ENCODE measurements around the gene MLEC.

The MLEC gene

GRCh38 chr12:120744922-120745493 lies 58.1 kb downstream of the MLEC start:
- Histone ChIP-seq H3K36me3 (ENCODE audit: insufficient read depth, low read length) (no peaks in the 10 kb centered on the region), H3K79me2 (ENCODE audit: insufficient read depth, low read length) (no peaks in the 10 kb centered on the region), H3K27ac (ENCODE audit: low read length) (no peak overlapping the region), H3K27me3 (ENCODE audit: insufficient read depth, low read length, poor library complexity) (no peaks in the 10 kb centered on the region), H3K9ac (ENCODE audit: low read depth, low read length) (no peak overlapping the region), H4K20me1 (ENCODE audit: insufficient read depth, low read length) (no peaks in the 10 kb centered on the region), H3K9me3 (ENCODE audit: insufficient read depth, low read length, severe bottlenecking) (no peaks in the 10 kb centered on the region), H3K4me2 (ENCODE audit: insufficient read depth, low read length) (no peak overlapping the region), H3K4me1 (ENCODE audit: insufficient read depth, low read length) (no peaks in the 10 kb centered on the region), H3K4me3 (ENCODE audit: low read depth in 1 of 2, low read length in 2 of 2) (no peak overlapping the region), H2AFZ (ENCODE audit: low read depth, low read length) (no peak overlapping the region)
- DNase-seq (no peak), ATAC-seq (ENCODE audit: insufficient read depth, low read depth) (no peak)
- TF ChIP-seq CTCF (IDR thresholded peaks at IDR 0.05; ENCODE audit: borderline replicate concordance, extremely low read depth, low read length, poor library complexity, severe bottlenecking) (no peak), EZH2 (IDR thresholded peaks at IDR 0.05; ENCODE audit: borderline replicate concordance, low read depth, low read length, severe bottlenecking) (no peak)

GRCh38 chr12:120748242-120748641 lies 61.3 kb downstream of the MLEC start:
- Histone ChIP-seq H3K36me3 (ENCODE audit: insufficient read depth, low read length) (no peaks in the 10 kb centered on the region), H3K27ac (ENCODE audit: low read length) (no peak overlapping the region), H3K79me2 (ENCODE audit: insufficient read depth, low read length) (no peaks in the 10 kb centered on the region), H3K27me3 (ENCODE audit: insufficient read depth, low read length, poor library complexity) (no peaks in the 10 kb centered on the region), H2AFZ (ENCODE audit: low read depth, low read length) (no peak overlapping the region), H3K9me3 (ENCODE audit: insufficient read depth, low read length, severe bottlenecking) (no peaks in the 10 kb centered on the region), H3K9ac (ENCODE audit: low read depth, low read length) (no peak overlapping the region), H3K4me2 (ENCODE audit: insufficient read depth, low read length) (no peak overlapping the region), H4K20me1 (ENCODE audit: insufficient read depth, low read length) (no peaks in the 10 kb centered on the region), H3K4me3 (ENCODE audit: low read depth in 1 of 2, low read length in 2 of 2) (no peak overlapping the region), H3K4me1 (ENCODE audit: insufficient read depth, low read length) (no peaks in the 10 kb centered on the region)
- ATAC-seq (ENCODE audit: insufficient read depth, low read depth) = no peak
- DNase-seq = no peak
- TF ChIP-seq EZH2 (IDR thresholded peaks at IDR 0.05; ENCODE audit: borderline replicate concordance, low read depth, low read length, severe bottlenecking) (no peak), CTCF (IDR thresholded peaks at IDR 0.05; ENCODE audit: borderline replicate concordance, extremely low read depth, low read length, poor library complexity, severe bottlenecking) (no peak)

GRCh38 chr12:120749256-120749655 lies 62.3 kb downstream of the MLEC start:
- Histone ChIP-seq H3K4me1 (ENCODE audit: insufficient read depth, low read length) (no peaks in the 10 kb centered on the region), H4K20me1 (ENCODE audit: insufficient read depth, low read length) (no peaks in the 10 kb centered on the region), H3K79me2 (ENCODE audit: insufficient read depth, low read length) (no peaks in the 10 kb centered on the region), H3K4me2 (ENCODE audit: insufficient read depth, low read length) (no peak overlapping the region), H3K9ac (ENCODE audit: low read depth, low read length) (no peak overlapping the region), H3K27me3 (ENCODE audit: insufficient read depth, low read length, poor library complexity) (no peaks in the 10 kb centered on the region), H3K36me3 (ENCODE audit: insufficient read depth, low read length) (no peaks in the 10 kb centered on the region), H3K27ac (ENCODE audit: low read length) (no peak overlapping the region), H3K4me3 (ENCODE audit: low read depth in 1 of 2, low read length in 2 of 2) (no peak overlapping the region), H2AFZ (ENCODE audit: low read depth, low read length) (no peak overlapping the region), H3K9me3 (ENCODE audit: insufficient read depth, low read length, severe bottlenecking) (no peaks in the 10 kb centered on the region)
- TF ChIP-seq CTCF (IDR thresholded peaks at IDR 0.05; ENCODE audit: borderline replicate concordance, extremely low read depth, low read length, poor library complexity, severe bottlenecking) (no peak), EZH2 (IDR thresholded peaks at IDR 0.05; ENCODE audit: borderline replicate concordance, low read depth, low read length, severe bottlenecking) (no peak)
- ATAC-seq (ENCODE audit: insufficient read depth, low read depth) (no peak), DNase-seq (no peak)

- Histone ChIP-seq H3K27ac (ENCODE audit: low read length) (no peak overlapping the region), H3K9ac (ENCODE audit: low read depth, low read length) (no peak overlapping the region), H3K4me1 (ENCODE audit: insufficient read depth, low read length) (no peaks in the 10 kb centered on the region), H3K36me3 (ENCODE audit: insufficient read depth, low read length) (no peaks in the 10 kb centered on the region), H2AFZ (ENCODE audit: low read depth, low read length) (no peak overlapping the region), H3K27me3 (ENCODE audit: insufficient read depth, low read length, poor library complexity) (no peaks in the 10 kb centered on the region), H3K9me3 (ENCODE audit: insufficient read depth, low read length, severe bottlenecking) (peaks cover 4% of the 10 kb centered on the region), H3K4me2 (ENCODE audit: insufficient read depth, low read length) (no peak overlapping the region), H3K4me3 (ENCODE audit: low read depth in 1 of 2, low read length in 2 of 2) (no peak overlapping the region), H3K79me2 (ENCODE audit: insufficient read depth, low read length) (no peaks in the 10 kb centered on the region), H4K20me1 (ENCODE audit: insufficient read depth, low read length) (no peaks in the 10 kb centered on the region)
- peak; percentile 34 for TF ChIP-seq CTCF (IDR thresholded peaks at IDR 0.05; ENCODE audit: borderline replicate concordance, extremely low read depth, low read length, poor library complexity, severe bottlenecking)
- TF ChIP-seq EZH2 (IDR thresholded peaks at IDR 0.05; ENCODE audit: borderline replicate concordance, low read depth, low read length, severe bottlenecking) = no peak
- ATAC-seq (ENCODE audit: insufficient read depth, low read depth) = no peak
- DNase-seq = no peak
These were observed 63.9 kb downstream of the MLEC start for GRCh38 chr12:120750806-120751205.
